IMR-90 (cell line): ENCODE data around the gene ADGRG1.

Experiments used
- BHLHE40 ChIP-seq: fragments of 150-350 bp; IDR thresholded peaks from 2 replicates; pipeline ENCODE4 v1.6.1; 2016; ENCODE audit warnings: mild to moderate bottlenecking, low read depth, low read length
- CHD1 ChIP-seq: IDR thresholded peaks from 2 replicates; pipeline ENCODE4 v1.6.1; 2012; ENCODE audit warnings: low read depth, low read length, improper control_type of control experiment
- CTCF ChIP-seq: conservative IDR thresholded peaks from 2 replicates; pipeline ENCODE4 v1.5.1; 2012; ENCODE audit warnings: mild to moderate bottlenecking, low read depth, low read length, improper control_type of control experiment
- MAFK ChIP-seq: IDR thresholded peaks from 2 replicates; pipeline ENCODE4 v1.6.1; 2012; ENCODE audit warnings: low read depth, low read length, improper control_type of control experiment
- MAZ ChIP-seq: IDR thresholded peaks from 2 replicates; pipeline ENCODE4 v1.6.1; 2012; ENCODE audit warnings: low read depth, mild to moderate bottlenecking, low read length, improper control_type of control experiment, moderate library complexity, borderline replicate concordance
- POLR2A ChIP-seq: IDR thresholded peaks from 2 replicates; pipeline ENCODE4 v1.6.1; 2012; ENCODE audit warnings: mild to moderate bottlenecking, low read depth, low read length
- RAD21 ChIP-seq: IDR thresholded peaks from 2 replicates; pipeline ENCODE4 v1.6.1; 2012; ENCODE audit warnings: low read length, improper control_type of control experiment
- RCOR1 ChIP-seq: IDR thresholded peaks from 2 replicates; pipeline ENCODE4 v1.6.1; 2012; ENCODE audit warnings: mild to moderate bottlenecking, low read length, improper control_type of control experiment; ENCODE audit not compliant: insufficient replicate concordance
- USF2 ChIP-seq: fragments of 150-350 bp; IDR thresholded peaks from 2 replicates; pipeline ENCODE4 v1.6.1; 2017; ENCODE audit warnings: mild to moderate bottlenecking, antibody characterized with exemption, low read length, low read depth

GRCh38 chr16:57628783-57629293 is 408 bp downstream of the ADGRG1 start:
- TF ChIP-seq RAD21 (no peak), CTCF (no peak), POLR2A (no peak), USF2 (no peak), RCOR1 (no peak), MAFK (no peak), BHLHE40 (no peak), CHD1 (no peak), MAZ (no peak)
